GM18502 (cell line): ENCODE measurements around the gene EXOC4.

Experiments
- ATAC-seq: cut with Tn5 transposase; IDR thresholded peaks from one replicate; pipeline ENCODE4 v1.9.1; 2021; ENCODE audit warnings: mild to moderate bottlenecking; ENCODE audit not compliant: unreplicated experiment, poor library complexity

The EXOC4 gene

GRCh38 chr7:133556553-133556952, 303.7 kb downstream of the EXOC4 start:
- ATAC-seq = no peak

DNA sequence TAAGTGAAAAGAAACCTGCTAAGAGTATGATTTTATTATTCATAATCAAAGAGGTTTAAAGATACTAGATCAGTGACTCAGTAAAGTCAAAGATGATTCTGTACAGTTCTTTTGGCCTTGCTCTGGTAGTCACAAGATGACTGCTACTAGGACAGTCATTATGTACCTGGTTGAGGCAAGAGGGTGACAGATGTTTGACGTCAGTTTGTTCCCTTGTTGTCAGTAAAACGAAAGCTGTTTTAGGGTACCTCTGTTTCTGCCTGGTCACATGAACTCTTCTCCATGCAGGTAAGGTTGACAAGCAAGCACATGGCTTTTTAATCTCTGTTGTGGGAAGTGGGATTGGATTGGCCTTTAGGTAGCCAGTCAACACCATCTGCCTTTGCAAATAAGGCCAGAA, 308.0 kb downstream of the EXOC4 start:
- no peak for ATAC-seq

DNA sequence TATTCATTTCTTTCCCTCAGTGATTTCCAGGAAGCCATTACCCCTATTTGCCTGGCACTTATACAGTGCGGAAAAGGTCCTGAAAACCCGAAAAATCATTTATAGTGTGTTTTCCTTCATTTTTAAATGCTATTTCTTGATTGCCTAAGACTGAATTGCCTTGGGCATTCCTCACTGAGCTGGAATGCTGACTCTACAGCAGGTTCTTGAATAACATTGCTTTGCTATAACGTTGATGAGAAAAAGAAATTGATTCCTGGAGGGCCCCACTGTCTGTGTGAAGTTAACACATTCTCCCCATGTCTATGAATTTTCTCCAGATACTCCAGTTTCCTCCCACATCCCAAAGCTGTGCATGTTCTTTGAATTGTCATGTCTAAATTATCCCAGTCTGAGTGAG, 308.5 kb downstream of the EXOC4 start:
- ATAC-seq = no peak

GRCh38 chr7:133562621-133563020, 309.7 kb downstream of the EXOC4 start:
- no peak for ATAC-seq

DNA sequence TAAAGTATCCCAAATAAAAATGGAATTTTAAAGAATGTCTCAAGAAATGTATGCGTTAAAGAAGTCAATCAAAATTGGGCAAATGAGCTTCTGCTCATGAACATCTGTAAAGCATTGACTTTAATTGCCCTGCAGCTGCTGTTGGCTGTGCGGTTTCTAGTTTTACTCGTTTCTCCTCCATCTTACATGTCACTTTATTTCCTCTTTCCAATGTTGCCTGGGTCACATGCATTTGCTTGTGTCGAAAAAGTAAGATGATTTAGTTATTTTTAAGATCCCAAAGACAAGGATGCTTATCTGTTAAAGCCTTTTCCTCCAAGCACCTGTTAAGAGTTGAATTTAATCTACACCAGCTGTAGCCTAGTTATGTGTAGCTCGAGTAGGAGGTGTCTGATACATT, 310.4 kb downstream of the EXOC4 start:
- no peak for ATAC-seq

DNA sequence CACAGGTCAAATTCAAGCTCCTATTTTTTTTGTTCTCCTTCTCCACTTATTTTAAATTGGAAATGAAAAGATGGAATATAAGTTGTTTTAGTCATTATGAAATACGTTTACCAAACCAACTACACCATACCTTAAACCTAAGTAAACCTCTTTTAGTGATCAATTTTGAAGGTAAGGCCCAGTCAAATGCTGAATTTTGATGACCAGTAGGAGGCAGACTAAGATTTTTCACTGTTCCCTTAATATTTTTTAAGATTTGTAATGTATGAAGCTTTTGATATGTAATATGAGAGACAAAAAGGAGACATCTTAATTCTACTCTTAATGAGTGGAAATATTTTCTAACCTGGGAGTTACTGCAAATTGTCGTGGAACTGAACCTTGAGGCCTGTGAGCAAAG, 311.6 kb downstream of the EXOC4 start:
- no peak for ATAC-seq

- no peak for ATAC-seq
Observed at GRCh38 chr7:133568544-133568943, 315.7 kb downstream of the EXOC4 start.

DNA sequence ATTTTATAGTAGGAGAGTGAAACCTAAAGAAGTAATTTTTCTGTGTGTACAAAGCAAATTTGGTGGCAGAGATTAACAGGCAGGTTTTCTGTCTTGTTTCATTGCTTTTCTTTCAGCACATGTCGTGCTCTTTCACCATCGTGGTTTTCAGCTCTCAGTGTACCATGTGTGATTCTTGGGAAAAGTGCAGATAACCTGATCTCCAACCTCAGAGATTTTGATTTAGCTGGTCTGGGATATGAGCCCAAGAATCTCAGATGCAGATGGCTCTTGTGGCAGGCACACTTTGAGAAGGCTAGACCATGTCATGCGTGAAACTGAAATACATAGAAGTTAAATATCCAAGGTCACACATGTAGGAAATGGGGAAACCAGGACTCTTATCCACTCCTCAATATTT, 317.4 kb downstream of the EXOC4 start:
- no peak for ATAC-seq

DNA sequence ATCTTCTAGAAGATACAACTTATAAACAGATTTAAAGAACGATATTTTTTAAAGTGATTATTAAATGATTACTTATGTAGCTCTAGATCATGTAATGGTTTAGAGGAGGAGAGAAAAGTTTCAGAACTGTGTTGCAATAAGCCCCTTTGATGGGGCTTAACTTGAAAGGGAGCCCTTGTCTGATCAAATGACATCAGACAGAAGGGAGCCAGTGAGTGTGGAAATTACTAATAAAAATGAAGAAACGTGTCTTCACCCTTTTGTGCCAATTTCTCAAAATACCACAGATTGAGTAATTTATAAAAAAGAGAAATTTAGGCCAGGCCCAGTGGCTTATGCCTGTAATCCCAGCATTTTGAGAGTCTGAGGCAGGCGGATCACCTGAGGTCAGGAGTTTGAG, 318.2 kb downstream of the EXOC4 start:
- ATAC-seq = no peak

GRCh38 chr7:133572087-133572486, 319.2 kb downstream of the EXOC4 start:
- no peak for ATAC-seq

DNA sequence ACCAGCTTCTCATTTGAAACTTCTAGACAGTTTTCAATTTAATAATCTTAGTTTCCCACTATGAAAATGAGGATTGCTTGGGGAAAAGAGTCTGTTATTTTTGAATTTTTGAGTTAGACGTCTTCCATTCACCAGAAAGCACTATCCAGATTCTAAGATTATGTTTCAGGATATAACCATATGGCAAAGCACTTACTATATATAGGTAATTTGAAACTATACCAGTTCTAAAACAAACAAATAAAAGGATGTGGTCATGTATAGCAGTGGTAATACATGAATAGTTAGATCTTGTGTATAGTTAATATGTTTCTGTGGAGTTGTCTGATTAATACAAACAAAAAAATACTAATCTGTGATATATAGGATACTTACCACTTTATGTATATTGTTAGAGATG, 320.0 kb downstream of the EXOC4 start:
- ATAC-seq = no peak

DNA sequence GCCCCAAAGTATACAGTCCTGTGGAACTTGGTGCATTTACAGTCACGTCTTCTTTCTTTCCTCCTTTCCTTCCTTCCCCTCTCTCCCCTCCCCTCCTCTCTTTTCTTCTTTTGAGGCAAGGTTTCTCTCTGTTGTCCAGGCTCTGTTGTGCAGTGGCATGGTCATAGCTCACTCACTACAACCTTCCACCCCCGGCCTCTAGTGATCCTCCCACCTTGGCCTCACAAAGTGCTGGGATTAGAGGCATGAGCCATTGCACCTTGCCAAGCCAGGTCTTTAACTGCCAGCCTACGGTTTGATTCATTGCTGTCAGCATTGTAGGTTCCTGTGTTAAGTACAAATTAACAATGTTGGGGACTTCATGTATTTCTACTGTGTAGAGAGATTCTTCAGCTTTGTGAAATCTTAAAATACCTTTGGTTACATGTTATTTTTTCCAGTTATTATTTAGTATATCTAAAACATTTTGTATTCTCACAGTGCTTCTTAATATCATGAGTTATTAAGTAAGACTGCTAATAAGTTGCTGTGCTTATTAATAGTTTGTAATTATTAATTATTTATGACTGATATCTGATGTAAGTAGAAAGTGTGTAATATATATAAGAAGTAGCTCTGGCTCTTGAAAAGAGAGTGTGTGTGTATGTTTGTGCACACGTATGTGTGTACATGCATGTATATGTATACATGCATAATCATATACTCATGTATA, 320.8 kb downstream of the EXOC4 start:
- no peak for ATAC-seq

DNA sequence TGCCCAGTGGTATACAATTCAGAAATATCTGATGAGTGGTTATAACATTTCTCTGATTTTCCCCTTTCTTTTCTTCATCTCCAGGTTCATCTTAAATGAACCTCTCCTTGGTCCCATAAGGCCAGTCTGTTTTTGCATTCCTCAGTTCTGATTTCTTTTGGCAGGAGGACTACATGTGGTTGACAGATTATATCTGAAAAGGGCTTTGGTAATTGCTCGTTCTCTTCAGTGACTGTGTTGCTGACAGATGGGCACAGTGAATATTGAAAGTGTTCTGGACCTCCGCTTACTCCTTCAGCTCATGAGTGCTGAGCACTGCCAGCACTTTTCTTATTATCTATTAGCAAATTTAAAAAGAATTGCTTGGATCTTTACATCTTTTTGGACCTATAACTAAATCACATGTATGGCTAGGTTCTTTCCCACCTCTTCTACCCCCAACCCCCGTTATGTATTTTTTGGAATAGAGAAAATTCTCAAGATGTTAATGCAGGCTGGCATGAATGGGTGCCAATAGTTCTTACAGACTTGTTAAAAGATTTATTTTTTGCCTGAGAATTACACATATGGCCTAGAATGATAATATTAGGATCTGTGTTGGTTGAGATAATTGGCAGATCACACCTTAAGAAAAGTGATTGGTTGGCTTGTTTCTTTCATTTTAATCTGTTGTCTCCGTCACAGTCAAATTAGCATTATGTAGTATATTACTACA, 323.0 kb downstream of the EXOC4 start:
- ATAC-seq = no peak

- no peak for ATAC-seq
Observed at GRCh38 chr7:133576612-133577168, 323.8 kb downstream of the EXOC4 start.

DNA sequence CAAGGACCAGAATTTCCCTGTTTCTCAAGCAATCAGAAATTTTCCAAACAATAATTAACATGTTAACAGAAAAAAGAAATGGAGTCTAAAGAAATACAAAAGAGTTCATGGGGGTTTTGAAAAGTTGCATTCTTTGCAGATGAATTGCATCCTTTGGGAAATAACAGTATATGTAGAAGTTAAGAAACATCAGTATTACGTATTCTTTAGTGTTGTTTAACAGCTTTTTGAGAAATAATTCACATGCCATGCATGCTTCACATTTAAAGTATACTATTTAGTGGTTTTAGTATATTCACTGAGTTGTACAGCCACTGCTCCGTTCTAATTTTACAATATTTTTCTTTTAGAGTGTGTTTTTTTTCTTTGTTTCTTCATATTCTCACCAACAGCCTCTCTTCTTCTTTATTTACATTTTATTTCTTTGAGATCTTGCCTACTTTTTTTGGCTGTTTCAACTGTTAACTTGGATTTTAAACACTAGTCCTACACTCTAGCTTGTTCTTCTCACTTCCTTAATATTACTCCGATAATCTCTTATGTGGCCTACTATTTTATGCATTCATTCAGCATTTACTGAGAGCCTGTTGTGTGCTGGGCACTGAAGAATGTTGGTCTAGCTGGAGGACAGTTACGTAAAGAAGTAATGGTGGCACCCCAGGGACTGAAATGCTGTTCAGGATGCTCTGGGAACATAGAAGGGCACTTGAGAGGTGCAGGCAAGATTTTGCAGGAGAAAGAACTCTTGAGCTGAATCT, 330.1 kb downstream of the EXOC4 start:
- no peak for ATAC-seq

DNA sequence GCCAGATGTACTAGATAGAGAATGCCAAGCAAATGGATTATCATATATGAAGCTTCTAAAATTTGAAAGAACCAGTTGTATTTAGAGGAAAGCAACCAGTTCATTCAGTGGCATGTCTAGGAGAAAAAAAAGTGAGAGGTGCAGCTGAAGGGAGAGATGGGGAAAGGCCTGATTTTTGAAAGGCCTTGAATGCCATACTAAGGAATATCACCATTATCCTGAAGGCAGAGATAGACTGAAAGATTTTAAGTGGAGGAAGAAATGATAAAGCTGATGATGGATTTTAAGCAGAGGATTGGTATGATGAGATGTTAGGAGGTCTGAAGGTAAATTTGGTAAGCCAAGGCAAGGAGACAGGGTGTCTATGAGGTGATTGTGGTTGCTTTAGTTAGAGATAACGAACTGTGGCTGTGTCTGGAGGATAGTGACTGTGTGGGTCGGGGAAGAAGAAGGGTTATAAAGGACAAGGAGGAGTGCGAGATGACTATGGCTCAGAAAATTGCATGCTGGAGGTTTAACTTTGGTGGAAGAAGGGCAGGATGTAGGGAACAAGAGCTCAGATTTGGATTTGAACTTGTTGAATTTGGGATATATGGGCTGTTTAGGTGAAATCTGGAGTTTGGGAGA, 330.8 kb downstream of the EXOC4 start:
- no peak for ATAC-seq

DNA sequence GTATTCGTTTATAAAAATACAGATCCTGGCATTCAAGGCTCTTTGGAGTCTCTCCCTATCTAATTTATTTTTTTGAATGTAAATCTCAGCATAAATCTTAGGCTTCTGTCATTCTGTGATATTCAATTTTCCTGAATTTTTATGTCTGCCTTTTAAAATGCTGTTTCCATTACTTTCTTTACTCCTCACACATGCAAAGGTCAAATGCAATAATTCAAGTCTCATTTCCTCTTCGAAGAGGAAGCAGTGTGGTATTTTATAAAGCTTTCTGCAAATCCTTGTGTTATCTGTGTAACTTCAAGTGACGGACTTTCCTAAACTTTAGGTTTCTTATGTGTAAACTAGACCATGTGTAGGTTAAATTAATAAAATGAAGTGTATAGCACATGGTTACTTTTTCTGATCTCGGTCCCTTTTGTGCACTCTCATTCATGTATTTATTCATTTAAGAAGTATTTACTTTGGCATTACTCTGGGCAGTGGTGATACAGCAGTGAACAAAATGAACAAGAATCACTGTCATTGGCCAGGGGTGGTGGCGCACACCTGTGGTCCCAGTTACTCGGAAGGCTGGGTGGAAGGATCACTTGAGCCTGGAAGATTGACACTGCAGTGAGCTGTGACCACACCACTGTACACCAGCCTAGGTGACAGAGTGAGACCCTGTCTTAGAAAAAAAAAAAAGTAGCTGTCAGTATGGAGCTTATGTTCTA, 332.2 kb downstream of the EXOC4 start:
- no peak for ATAC-seq

GRCh38 chr7:133586253-133586652, 333.4 kb downstream of the EXOC4 start:
- ATAC-seq = no peak

DNA sequence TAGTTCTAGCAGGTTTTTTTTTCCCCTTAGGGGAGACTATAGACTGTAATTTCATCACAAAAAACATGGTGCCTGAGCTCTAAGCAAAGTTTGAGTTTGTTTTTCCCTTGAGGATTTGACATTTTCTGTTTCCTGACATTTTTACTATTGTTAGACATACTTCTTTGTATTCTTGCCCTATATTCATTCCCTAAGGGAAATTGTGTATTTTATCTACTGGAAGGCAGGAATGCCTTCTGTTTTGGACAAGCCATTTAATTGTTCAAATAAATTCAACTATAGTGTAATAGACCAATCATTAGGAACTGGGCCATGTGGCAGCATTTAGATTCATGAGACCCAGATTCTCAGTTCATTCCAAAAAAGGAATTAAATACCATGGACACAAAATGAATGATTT, 335.0 kb downstream of the EXOC4 start:
- ATAC-seq = no peak

DNA sequence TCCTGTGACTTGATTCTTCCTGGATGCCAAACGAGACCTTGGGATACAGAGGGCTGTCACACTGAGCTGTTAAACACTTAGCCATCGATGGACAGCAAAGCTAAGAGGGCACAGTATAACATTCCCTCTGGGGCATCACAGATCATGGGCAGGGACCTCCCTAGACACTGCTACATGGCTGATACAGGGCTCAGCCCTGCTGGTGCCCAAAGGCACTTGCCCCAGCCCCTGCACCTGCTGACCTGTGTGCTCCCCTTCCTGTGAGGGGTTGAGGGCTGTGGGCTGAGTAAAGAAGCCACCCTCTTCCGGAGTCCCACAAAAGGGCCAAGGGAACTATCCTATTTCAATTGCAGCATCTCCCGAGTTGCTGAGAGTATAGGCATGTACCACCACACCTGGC, 337.9 kb downstream of the EXOC4 start:
- ATAC-seq = no peak
